Measurements from ENCODE around the gene SLC23A2. TPM values are rescaled to one million over a fixed set of nuclear protein-coding genes. Genes with fewer than 3 reads are reported as not detected.
A peak's percentile ranks its signal among the peaks of the same experiment; 100 is the strongest.

SLC23A2 gene
- total RNA-seq, 2 experiments from 2014 or later, result 14.3 to 25.7 TPM

- DNase-seq (ENCODE audit: low spot score), result no peak
- no peaks in the 10 kb centered on the region for H3K9me2 ChIP-seq (ENCODE audit: insufficient read depth, low read length)
- no peak overlapping the region for H2AFZ ChIP-seq (ENCODE audit: low read length)
- no peak overlapping the region for H3K4me2 ChIP-seq (ENCODE audit: low read length)
- H4K20me1 ChIP-seq (ENCODE audit: insufficient read depth, low read length), result no peaks in the 10 kb centered on the region
- H3K4me1 ChIP-seq (ENCODE audit: insufficient read depth, low read length, poor library complexity, severe bottlenecking), result peaks cover 55% of the 10 kb centered on the region
- TF ChIP-seq CTCF (conservative IDR thresholded peaks at IDR 0.05; ENCODE audit: low read length) (0 out of 2 replicates have a peak, but pooled peaks have one; percentile 10), EZH2phosphoT487 (IDR thresholded peaks at IDR 0.05; ENCODE audit: borderline replicate concordance, low read depth, low read length) (no peak)
- H3K79me2 ChIP-seq (ENCODE audit: insufficient read depth, low read depth, low read length), result peaks cover 39% of the 10 kb centered on the region; the same call in 1 of the 2 replicates
- no peak overlapping the region for H3K4me3 ChIP-seq (ENCODE audit: low read depth, low read length, poor library complexity, severe bottlenecking)
- BruUV-seq (replicated peaks), result no TSS peak
- intact Hi-C loops (cut with micrococcal nuclease; ENCODE audit: unreplicated experiment), result no loop called here
- CTCF ChIA-PET (ENCODE audit: unreplicated experiment), result no interaction called here
- H3K27ac ChIP-seq (ENCODE audit: low read depth, low read length, poor library complexity, severe bottlenecking), result no peak overlapping the region
- no peaks in the 10 kb centered on the region for H3K9me3 ChIP-seq (ENCODE audit: low read length)
- H3K36me3 ChIP-seq (ENCODE audit: insufficient read depth, low read length), result peaks cover 58% of the 10 kb centered on the region
- POLR2A ChIA-PET, result interaction anchor here (0.6 kb wide), 2 partner anchors 100 to 935 kb away, joined by 3 to 4 read pairs; no protein-coding TSS in a partner anchor
These were observed 184.1 kb downstream of the SLC23A2 start for GRCh38 chr20:4817230-4817671.

DNA sequence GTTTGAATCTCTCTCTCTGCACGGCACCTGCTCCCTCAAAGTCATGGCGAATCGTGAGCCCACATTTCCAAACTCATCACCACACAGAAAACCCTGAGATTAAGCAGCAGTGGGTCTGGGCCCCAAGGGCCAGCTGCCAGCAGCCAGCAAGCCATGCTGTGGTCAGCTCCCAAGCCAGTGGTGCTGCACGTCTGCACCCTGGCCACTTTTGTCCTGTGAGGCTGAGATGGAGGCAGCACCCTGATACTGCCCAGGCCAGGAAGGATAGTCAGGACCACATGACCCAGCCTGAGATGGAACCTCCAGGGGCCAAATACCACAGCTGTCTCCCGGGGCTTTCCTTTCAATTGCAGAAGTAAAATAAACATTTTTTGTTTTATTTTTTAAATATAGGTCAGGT, 185.7 kb downstream of the SLC23A2 start:
- no peak for DNase-seq (ENCODE audit: low spot score)
- H3K79me2 ChIP-seq (ENCODE audit: insufficient read depth, low read depth, low read length), result peaks cover 34% of the 10 kb centered on the region; the same call in 1 of the 2 replicates
- peak overlapping the region; percentile 75 for H3K4me3 ChIP-seq (ENCODE audit: low read depth, low read length, poor library complexity, severe bottlenecking)
- no peak for TF ChIP-seq EZH2phosphoT487 (IDR thresholded peaks at IDR 0.05; ENCODE audit: borderline replicate concordance, low read depth, low read length)
- TF ChIP-seq CTCF (conservative IDR thresholded peaks at IDR 0.05; ENCODE audit: low read length), result no peak
- peak overlapping the region; percentile 95 for H3K27ac ChIP-seq (ENCODE audit: low read depth, low read length, poor library complexity, severe bottlenecking)
- ChIA-PET CTCF (ENCODE audit: unreplicated experiment) (interaction anchor here (0.6 kb wide), 1 partner anchor 146 kb away, joined by 4 read pairs; no protein-coding TSS in a partner anchor), POLR2A (interaction anchor here (0.6 to 1.8 kb wide), 7 partner anchors 9 to 354 kb away, joined by 3 to 7 read pairs (median 4); no protein-coding TSS in a partner anchor)
- H3K4me2 ChIP-seq (ENCODE audit: low read length), result peak overlapping the region; percentile 97
- intact Hi-C loops (cut with micrococcal nuclease; ENCODE audit: unreplicated experiment), result no loop called here
- peak overlapping the region; percentile 23; the same call in 1 of the 2 replicates for H2AFZ ChIP-seq (ENCODE audit: low read length)
- no peaks in the 10 kb centered on the region; the same call in 1 of the 2 replicates for H4K20me1 ChIP-seq (ENCODE audit: insufficient read depth, low read length)
- peaks cover 47% of the 10 kb centered on the region for H3K36me3 ChIP-seq (ENCODE audit: insufficient read depth, low read length)
- H3K4me1 ChIP-seq (ENCODE audit: insufficient read depth, low read length, poor library complexity, severe bottlenecking), result peaks cover 57% of the 10 kb centered on the region
- no TSS peak for BruUV-seq (replicated peaks)
- no peaks in the 10 kb centered on the region for H3K9me2 ChIP-seq (ENCODE audit: insufficient read depth, low read length)
- no peaks in the 10 kb centered on the region for H3K9me3 ChIP-seq (ENCODE audit: low read length)

GRCh38 chr20:4814696-4815252, 186.5 kb downstream of the SLC23A2 start:
- POLR2A ChIA-PET, result interaction anchor here (0.6 to 1.8 kb wide), 7 partner anchors 13 to 982 kb away, joined by 3 to 7 read pairs (median 4); no protein-coding TSS in a partner anchor
- Histone ChIP-seq H3K9me2 (ENCODE audit: insufficient read depth, low read length) (no peaks in the 10 kb centered on the region), H3K4me2 (ENCODE audit: low read length) (peak overlapping the region; percentile 97), H3K79me2 (ENCODE audit: insufficient read depth, low read depth, low read length) (peaks cover 36% of the 10 kb centered on the region; the same call in 1 of the 2 replicates), H3K4me1 (ENCODE audit: insufficient read depth, low read length, poor library complexity, severe bottlenecking) (peaks cover 63% of the 10 kb centered on the region), H2AFZ (ENCODE audit: low read length) (peak overlapping the region; percentile 23; the same call in 1 of the 2 replicates), H3K36me3 (ENCODE audit: insufficient read depth, low read length) (peaks cover 48% of the 10 kb centered on the region), H3K9me3 (ENCODE audit: low read length) (no peaks in the 10 kb centered on the region), H3K27ac (ENCODE audit: low read depth, low read length, poor library complexity, severe bottlenecking) (peak overlapping the region; percentile 95), H4K20me1 (ENCODE audit: insufficient read depth, low read length) (no peaks in the 10 kb centered on the region; the same call in 1 of the 2 replicates), H3K4me3 (ENCODE audit: low read depth, low read length, poor library complexity, severe bottlenecking) (peak overlapping the region; percentile 75)
- CTCF ChIA-PET (ENCODE audit: unreplicated experiment), result no interaction called here
- intact Hi-C loops (cut with micrococcal nuclease; ENCODE audit: unreplicated experiment), result loop anchor here (5.0 kb wide), 3 partner anchors 143 to 303 kb away; partner anchors contain the start of gene PCNA
- no peak for TF ChIP-seq CTCF (conservative IDR thresholded peaks at IDR 0.05; ENCODE audit: low read length)
- TF ChIP-seq EZH2phosphoT487 (IDR thresholded peaks at IDR 0.05; ENCODE audit: borderline replicate concordance, low read depth, low read length), result no peak
- peak; percentile 87 for DNase-seq (ENCODE audit: low spot score)
- TSS peak; percentile 90 for BruUV-seq (replicated peaks)
